Esophagus muscularis mucosa (tissue), 4 donors: Measurements from ENCODE around the gene PRCP.

ENCODE experiments used
- EP300 ChIP-seq: sonication (generic); formaldehyde crosslinking; IDR thresholded peaks from one replicate; pipeline ENCODE4 v1.6.1; 2017; ENCODE audit warnings: antibody characterized with exemption
- POLR2A ChIP-seq: fragments of 450-650 bp; IDR thresholded peaks from one replicate; pipeline ENCODE4 v1.6.1; 2017; ENCODE audit warnings: antibody characterized with exemption, moderate library complexity, mild to moderate bottlenecking, low read depth
- TF ChIP-seq, protein P1 (sequence below), 3 experiments: fragments of 200-600 bp in 2 of 3; fragments of 450-650 bp in 1 of 3; sonication (generic) in 2 of 3; IDR thresholded peaks; one replicate each; pipeline ENCODE4 v1.5.1; 2017 to 2019; ENCODE audit warnings: antibody characterized with exemption in 3 of 3, mild to moderate bottlenecking in 2 of 3, moderate library complexity in 1 of 3

GRCh38 chr11:82843057-82843795 lies 57.0 kb downstream of the PRCP start:
- TF ChIP-seq, protein P1, sequence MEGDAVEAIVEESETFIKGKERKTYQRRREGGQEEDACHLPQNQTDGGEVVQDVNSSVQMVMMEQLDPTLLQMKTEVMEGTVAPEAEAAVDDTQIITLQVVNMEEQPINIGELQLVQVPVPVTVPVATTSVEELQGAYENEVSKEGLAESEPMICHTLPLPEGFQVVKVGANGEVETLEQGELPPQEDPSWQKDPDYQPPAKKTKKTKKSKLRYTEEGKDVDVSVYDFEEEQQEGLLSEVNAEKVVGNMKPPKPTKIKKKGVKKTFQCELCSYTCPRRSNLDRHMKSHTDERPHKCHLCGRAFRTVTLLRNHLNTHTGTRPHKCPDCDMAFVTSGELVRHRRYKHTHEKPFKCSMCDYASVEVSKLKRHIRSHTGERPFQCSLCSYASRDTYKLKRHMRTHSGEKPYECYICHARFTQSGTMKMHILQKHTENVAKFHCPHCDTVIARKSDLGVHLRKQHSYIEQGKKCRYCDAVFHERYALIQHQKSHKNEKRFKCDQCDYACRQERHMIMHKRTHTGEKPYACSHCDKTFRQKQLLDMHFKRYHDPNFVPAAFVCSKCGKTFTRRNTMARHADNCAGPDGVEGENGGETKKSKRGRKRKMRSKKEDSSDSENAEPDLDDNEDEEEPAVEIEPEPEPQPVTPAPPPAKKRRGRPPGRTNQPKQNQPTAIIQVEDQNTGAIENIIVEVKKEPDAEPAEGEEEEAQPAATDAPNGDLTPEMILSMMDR (IDR thresholded peaks at IDR 0.05), result no peak
- TF ChIP-seq POLR2A, result no peak
- no peak for TF ChIP-seq EP300
